ENCODE data around the gene ZNF430. TPM values are rescaled to one million over a fixed set of nuclear protein-coding genes. Genes with fewer than 3 reads are reported as not detected.
"Not testable (repeated sequence)": the region's sequence is repeated elsewhere in the genome, so short reads cannot be mapped to it uniquely, and the experiment has no call there.

Gene ZNF430
- total RNA-seq = 10 to 100 TPM in 5 of 6 donors, 1 to 10 TPM in 1; 7.9 to 15.6 (median 13.1) TPM

DNA sequence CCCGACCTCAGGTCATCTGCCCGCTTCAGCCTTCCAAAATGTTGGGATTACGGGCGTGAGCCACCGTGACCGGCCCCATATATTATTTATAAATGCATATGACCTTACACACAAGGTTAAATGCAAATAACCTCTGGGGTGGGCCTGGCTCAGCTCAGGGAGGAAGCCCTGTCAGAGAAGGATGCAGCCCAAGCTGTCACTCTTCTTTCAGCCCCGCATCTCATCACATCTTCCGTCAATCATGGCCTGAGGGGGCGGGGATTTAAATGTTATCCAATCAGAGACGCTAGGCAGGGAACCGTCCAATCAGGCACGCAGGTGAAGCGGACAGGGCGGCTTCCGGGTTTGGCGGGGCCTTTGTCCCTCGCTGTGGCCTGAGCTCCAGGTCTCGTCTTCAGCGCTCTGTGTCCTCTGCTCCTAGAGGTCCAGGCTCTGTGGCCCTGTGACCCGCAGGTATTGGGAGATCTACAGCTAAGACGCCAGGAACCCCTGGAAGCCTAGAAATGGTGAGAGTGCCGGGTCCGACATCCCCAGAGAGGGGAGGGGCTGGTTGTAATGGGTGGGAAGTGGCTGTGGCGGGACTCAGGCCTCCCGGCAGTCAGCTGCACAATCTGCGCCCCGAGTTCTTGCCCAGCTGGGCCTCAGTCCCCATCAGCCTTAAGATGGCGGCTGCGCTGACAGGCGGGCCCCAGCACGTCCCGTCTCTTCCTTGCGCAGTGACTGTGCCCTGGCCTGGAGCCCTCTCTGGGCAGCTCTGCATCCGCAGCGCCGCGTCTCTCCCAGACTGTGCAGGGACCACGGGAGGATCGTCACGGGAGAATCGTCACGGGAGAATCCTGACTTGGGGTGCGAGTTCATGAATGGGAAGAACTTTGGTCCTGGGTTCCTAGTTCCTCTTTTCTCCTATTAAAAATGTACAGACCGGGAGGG lies at the start of gene ZNF430:
TSS of gene ZNF430 (plus strand) at position 360 of the 930 bp plus-strand sequence. CDS start at position 504, 144 bp downstream.
- Histone ChIP-seq H3K9me3 (no peaks in the 10 kb centered on the region), H3K4me1 (peaks cover 6 to 18% (median 9%) of the 10 kb centered on the region in 4 donors), H3K27ac (peak within 1 kb of the TSS; percentile 86 to 93 (median 90)), H3K36me3 (peaks cover 0 to 10% (median 2%) of the 10 kb centered on the region in 4 donors), H3K4me3 (peak within 1 kb of the TSS; percentile 79 to 89 (median 85)), H3K27me3 (no peaks in the 10 kb centered on the region)
- DNase-seq (peak; percentile 89 to 96), ATAC-seq (ENCODE audit: low FRiP score in 2 of 2) (peak; percentile 99)
- WGBS, 2 donors = 6 to 12% methylated on average over 21 to 44 of the region's 44 CpGs
- TF ChIP-seq POLR2AphosphoS5 (IDR thresholded peaks at IDR 0.05) = peak; percentile 74 to 76
- TF ChIP-seq POLR2A (IDR thresholded peaks at IDR 0.05) = peak in 3 of 4 donors; percentile 49 to 81 (median 72)
- TF ChIP-seq EP300 (IDR thresholded peaks at IDR 0.05) = no peak
- TF ChIP-seq, protein P1, sequence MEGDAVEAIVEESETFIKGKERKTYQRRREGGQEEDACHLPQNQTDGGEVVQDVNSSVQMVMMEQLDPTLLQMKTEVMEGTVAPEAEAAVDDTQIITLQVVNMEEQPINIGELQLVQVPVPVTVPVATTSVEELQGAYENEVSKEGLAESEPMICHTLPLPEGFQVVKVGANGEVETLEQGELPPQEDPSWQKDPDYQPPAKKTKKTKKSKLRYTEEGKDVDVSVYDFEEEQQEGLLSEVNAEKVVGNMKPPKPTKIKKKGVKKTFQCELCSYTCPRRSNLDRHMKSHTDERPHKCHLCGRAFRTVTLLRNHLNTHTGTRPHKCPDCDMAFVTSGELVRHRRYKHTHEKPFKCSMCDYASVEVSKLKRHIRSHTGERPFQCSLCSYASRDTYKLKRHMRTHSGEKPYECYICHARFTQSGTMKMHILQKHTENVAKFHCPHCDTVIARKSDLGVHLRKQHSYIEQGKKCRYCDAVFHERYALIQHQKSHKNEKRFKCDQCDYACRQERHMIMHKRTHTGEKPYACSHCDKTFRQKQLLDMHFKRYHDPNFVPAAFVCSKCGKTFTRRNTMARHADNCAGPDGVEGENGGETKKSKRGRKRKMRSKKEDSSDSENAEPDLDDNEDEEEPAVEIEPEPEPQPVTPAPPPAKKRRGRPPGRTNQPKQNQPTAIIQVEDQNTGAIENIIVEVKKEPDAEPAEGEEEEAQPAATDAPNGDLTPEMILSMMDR (IDR thresholded peaks at IDR 0.05) = no peak

DNA sequence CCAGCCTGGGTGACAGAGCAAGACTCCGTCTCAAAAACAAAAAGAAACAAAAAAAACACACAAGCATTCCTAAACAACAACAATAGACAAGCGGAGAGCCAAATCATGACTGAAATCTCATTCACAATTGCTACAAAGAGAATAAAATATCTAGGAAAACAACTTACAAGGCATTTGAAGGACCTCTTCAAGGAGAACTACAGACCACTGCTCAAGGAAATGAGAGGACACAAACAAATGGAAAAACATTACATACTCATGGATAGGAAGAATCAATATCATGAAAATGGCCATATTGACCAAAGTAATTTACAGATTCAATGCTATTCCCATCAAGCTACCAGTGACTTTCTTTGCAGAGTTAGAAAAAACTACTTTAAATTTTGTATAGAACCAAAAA lies 27.7 kb upstream of the ZNF430 start:
- not testable (repeated sequence) for DNase-seq; H3K4me1 ChIP-seq; H3K4me3 ChIP-seq; H3K27ac ChIP-seq; H3K36me3 ChIP-seq; H3K27me3 ChIP-seq; ATAC-seq (ENCODE audit: low FRiP score in 2 of 2)
- WGBS, 2 donors = 92 to 95% methylated on average over 2 of the region's 2 CpGs
- H3K9me3 ChIP-seq = peaks cover 0 to 11% (median 7%) of the 10 kb centered on the region in 4 donors

DNA sequence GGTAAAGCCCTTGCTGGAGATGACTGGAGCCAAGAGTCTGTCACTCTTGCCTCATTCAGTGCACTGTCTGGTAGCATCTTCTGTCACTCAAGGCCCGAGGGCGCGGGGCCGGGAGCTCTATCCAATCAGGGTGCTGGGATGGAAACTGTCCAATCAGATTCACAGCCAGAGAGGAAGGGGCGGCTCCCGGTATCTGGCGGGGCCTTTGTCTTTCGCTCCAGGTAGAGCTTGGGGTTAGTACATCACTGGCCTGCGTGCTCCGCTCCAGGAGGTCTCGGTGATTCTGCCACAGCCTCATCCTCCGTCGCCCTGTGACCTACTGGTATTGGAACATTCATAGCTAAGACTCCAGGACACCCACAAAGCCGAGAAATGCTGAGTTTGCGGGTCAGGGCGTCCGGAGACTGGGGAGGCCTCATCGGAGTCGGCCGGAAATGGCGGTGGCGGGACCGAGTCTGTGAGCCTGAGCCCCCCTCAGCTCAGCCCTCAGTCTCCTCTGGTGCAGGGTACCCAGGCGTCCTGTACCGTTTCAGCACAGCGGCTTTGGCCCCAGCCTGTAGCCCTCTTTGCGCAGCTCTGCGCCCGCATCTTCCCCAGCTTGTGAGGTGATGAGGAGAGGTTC lies 20.6 kb upstream of the ZNF430 start:
- WGBS, 2 donors = 0 to 2% methylated on average over 4 to 29 of the region's 29 CpGs
- peak overlapping the region in 3 of 4 donors; percentile 35 to 48 (median 41) for H3K4me3 ChIP-seq
- DNase-seq = peak; percentile 79 to 84

DNA sequence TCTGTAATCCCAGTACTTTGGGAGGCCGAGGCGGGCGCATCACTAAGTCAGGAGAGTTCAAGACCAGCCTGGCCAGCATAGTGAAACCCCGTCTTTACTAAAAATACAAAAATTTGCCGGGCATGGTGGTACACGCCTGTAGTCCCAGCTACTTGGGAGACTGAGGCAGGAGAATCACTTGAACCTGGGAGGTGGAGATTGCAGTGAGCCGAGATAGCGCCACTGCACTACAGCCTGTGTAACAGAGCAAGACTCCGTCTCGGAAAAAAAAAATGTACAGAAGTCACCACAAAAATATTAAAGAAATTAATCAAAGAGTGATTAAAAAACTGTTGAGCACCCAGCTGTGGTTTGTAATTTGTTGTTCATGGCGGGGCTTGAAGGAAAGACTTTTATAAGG lies 781 bp downstream of the ZNF430 start:
- WGBS, 2 donors = 10 to 11% methylated on average over 11 of the region's 11 CpGs
- H3K27me3 ChIP-seq, DNase-seq, H3K9me3 ChIP-seq: not testable (repeated sequence)
- ATAC-seq (ENCODE audit: low FRiP score in 2 of 2) = peak in 1 of 2 donors; percentile 13
- Histone ChIP-seq H3K27ac (peak overlapping the region; percentile 86 to 93 (median 90)), H3K36me3 (peaks cover 0 to 16% (median 3%) of the 10 kb centered on the region in 4 donors), H3K4me3 (peak overlapping the region; percentile 79 to 89 (median 85)), H3K4me1 (peaks cover 6 to 18% (median 9%) of the 10 kb centered on the region in 4 donors)

More for the DNA sequence above, 20.6 kb upstream of the ZNF430 start:
- no peak overlapping the region for H3K27ac ChIP-seq
- H3K27me3 ChIP-seq = no peaks in the 10 kb centered on the region
- H3K9me3 ChIP-seq = no peaks in the 10 kb centered on the region
- no peaks in the 10 kb centered on the region for H3K36me3 ChIP-seq
- H3K4me1 ChIP-seq = peaks cover 6 to 11% (median 10%) of the 10 kb centered on the region in 4 donors
- ATAC-seq (ENCODE audit: low FRiP score in 2 of 2) = peak; percentile 92 to 99
- TF ChIP-seq EP300 (IDR thresholded peaks at IDR 0.05) = no peak
- TF ChIP-seq POLR2AphosphoS5 (IDR thresholded peaks at IDR 0.05) = peak in 1 of 2 donors; percentile 39

DNA sequence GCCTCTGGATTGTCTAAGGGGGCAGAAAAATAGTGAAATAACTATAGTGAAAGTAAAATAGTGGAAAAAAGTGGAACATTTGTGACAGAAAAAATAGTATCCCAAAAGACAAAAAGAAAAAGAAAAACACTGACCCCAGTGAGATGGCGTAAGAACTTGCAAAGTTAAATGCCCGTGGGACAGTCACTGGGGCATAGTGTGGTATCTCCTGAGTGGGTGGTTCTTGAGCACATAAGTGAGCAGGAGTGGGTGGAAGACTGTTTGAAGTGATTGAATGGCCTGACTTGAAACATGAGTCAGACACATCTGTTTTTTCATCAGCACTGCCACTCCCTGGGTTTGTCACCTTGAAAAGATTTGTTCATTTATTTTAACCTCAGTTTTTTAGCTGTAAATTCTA lies 2.5 kb downstream of the ZNF430 start:
- no peak for ATAC-seq (ENCODE audit: low FRiP score in 2 of 2)
- Histone ChIP-seq H3K9me3 (no peaks in the 10 kb centered on the region), H3K36me3 (peaks cover 0 to 29% (median 5%) of the 10 kb centered on the region in 4 donors), H3K27ac (no peak overlapping the region), H3K4me1 (peaks cover 6 to 18% (median 9%) of the 10 kb centered on the region in 4 donors), H3K27me3 (no peaks in the 10 kb centered on the region), H3K4me3 (no peak overlapping the region)
- WGBS, 2 donors = 76 to 84% methylated on average over 2 of the region's 2 CpGs
- DNase-seq = peak in 1 of 2 donors; percentile 27
- TF ChIP-seq, protein P1 (IDR thresholded peaks at IDR 0.05) = no peak
- TF ChIP-seq POLR2A (IDR thresholded peaks at IDR 0.05) (no peak), EP300 (IDR thresholded peaks at IDR 0.05) (no peak), POLR2AphosphoS5 (IDR thresholded peaks at IDR 0.05) (no peak)

DNA sequence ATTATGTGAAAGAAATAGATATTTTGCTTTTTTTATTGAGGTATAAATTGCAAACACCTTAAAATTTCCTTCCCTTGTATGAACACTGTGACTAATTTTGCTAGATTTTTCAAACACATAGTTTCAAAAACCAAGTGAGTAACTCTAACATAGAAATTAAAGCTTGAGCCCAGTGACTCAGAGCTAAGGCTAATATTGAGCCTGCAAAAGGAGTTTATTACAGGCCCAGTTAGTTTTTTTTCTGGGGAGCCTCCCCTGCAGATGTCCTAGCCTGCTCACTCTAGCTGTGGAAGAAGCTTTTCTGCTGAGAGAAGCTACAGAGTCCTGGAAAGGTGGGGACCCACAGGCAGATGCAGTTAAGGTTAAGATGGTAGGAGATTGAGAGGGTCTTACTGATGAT lies 3.4 kb downstream of the ZNF430 start:
- ATAC-seq (ENCODE audit: low FRiP score in 2 of 2) = no peak
- Histone ChIP-seq H3K4me1 (peaks cover 6 to 23% (median 9%) of the 10 kb centered on the region in 4 donors), H3K36me3 (peaks cover 0 to 31% (median 7%) of the 10 kb centered on the region in 4 donors), H3K4me3 (no peak overlapping the region), H3K27ac (no peak overlapping the region), H3K9me3 (no peaks in the 10 kb centered on the region), H3K27me3 (no peaks in the 10 kb centered on the region)
- TF ChIP-seq EP300 (IDR thresholded peaks at IDR 0.05) (no peak), POLR2AphosphoS5 (IDR thresholded peaks at IDR 0.05) (no peak), POLR2A (IDR thresholded peaks at IDR 0.05) (no peak)
- TF ChIP-seq, protein P1 (IDR thresholded peaks at IDR 0.05) = no peak
- no peak for DNase-seq

Measured in upper lobe of left lung (tissue), 6 donors.